GM19023 (cell line): Measurements from ENCODE around the gene TET2.

Source experiments
- ATAC-seq: cut with Tn5 transposase; IDR thresholded peaks from one replicate; pipeline ENCODE4 v1.9.1; 2021; ENCODE audit warnings: mild to moderate bottlenecking, moderate library complexity; ENCODE audit not compliant: unreplicated experiment

The TET2 gene

GRCh38 chr4:105140684-105141490, 5.8 kb upstream of the TET2 start:
- peak; percentile 54 for ATAC-seq

GRCh38 chr4:105145156-105145902, 1.3 kb upstream of the TET2 start:
- no peak for ATAC-seq

DNA sequence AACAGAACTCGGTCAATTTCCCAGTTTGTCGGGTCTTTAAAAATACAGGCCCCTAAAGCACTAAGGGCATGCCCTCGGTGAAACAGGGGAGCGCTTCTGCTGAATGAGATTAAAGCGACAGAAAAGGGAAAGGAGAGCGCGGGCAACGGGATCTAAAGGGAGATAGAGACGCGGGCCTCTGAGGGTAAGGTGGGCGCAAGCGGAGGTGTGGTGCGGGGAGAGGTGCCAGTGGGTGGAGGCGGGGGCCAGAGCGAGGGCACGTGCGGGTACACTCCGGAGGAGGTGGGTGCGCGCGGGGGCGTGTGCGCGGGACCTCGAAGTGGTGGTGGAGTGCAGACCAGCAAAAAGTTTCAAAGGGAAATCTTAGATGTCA, 787 bp upstream of the TET2 start:
- ATAC-seq: peak; percentile 35

DNA sequence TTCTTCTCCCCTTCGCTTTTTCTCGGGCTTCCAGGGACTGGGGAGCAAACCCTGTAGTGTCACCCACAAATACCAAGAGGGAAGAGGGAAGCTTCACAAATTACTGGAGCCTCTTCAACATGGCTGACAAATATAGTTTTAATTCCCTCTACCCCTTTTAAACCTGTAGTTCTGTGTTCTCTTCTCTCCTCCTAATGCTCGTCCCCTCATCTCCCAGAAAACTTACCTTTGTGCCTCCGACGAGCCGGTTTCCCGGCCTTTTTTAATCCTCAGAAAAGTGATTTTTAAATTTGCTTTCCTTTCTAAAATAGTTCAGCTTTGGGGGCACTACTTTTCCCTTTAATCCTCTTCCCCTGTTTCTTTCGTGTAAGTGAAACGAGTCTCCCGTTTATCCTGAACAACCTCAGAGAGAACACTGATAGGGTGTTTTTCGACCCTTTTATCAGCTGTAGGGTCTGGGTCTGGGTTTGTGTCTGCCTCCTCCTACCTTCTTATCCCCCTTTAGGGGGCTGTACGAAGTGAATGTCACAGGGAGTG, 408 bp downstream of the TET2 start:
- ATAC-seq: peak; percentile 4

DNA sequence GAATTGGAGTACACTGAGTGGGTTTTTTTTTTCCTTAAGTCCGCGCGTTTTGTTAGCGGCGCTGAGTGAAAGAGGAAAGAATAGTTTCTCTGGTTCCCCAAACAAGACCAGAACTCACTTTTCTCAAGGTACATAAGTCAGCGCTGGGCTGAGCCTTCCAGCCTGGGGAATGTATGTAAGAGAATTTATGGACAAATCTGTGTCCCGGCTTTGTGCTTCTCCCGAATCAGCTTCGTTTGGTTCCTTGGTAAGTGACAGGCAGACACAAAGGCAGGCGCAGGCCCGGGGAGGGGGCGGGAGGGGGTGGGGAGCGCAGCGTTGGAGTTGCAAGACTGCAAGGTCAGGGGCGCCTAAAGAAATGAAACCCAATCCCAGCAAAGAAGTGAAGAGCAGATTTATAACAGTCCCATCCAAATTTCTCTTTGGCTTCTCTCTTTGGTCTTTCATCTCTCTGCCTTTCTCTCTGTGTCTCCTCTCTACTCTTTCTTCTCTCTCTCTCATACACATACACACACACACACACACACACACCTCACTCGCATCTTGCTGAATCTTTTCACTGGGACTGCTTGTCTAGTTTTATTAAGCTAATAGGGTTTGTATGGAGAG, 981 bp downstream of the TET2 start:
- no peak for ATAC-seq

DNA sequence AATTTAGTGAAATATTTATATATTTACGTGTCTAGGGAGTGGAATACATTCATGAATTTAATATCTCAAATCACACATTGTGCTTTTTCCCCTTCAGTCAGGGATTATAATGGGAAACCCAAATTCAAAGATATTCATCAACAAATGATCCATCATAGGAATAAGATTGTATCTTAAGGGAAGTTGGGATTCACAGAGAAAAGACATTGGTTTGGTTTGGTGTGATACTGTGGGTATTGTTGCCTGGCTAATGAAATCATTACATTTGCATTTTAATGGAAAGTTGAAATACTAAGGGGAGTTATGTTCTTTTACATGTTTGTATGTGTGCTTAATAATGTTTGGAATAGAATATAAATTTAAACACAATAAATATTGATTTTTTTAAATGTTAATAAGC, 1.7 kb downstream of the TET2 start:
- ATAC-seq: no peak

GRCh38 chr4:105148776-105149175, 2.1 kb downstream of the TET2 start:
- no peak for ATAC-seq

DNA sequence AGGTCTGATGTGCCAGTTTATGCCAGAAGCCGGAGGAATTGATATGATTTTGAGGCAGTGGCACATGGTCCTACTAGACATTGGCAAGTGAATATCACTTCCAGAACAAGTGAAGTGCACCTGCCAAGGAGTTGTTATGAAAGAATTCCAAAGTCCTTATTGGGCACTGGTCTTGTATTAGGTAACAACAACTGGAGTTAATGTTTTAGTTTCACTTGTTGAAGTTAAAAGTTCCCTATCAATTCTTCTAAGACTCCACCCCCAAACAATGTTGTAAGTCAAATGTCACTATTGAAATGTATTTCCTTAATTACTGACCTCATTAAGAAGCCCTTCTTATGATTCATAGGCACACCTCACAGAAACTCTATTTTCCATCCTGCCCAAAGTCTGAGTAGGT, 3.1 kb downstream of the TET2 start:
- no peak for ATAC-seq

DNA sequence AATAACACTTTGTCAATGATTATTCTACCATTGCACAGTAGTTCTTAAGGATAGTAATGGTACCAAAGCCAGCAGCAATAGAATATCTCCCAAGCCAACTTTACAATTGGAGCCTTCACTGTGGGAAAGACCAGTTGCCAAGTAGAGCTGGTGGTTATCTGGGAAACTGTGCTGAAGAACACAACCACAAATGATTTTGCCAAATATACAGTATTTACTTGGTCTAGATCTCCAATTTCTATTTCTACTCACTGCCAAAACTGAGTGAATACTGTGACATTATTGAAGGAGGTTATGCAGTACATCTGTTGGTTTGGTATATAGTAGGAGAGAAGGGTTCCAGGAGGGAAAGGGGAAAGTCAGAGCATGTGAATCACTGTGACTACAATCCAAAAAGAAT, 3.8 kb downstream of the TET2 start:
- no peak for ATAC-seq

DNA sequence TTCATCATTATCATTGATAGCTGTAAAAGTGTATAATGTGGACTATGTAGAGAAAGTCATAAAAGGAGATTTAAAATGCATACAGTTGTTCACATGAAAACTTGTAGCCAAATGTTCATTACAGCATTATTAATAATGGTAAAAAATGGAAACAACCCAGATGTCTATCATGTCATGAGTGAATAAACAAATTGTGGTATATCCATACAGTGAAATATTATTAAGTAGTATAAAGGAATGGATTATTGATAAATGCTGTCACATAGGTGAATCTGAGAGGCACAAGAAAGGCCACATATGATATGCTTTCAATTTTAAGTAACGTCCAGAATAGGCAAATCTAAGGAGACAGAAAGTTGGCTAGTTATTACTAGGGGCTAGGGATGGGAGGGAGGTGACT, 7.1 kb downstream of the TET2 start:
- ATAC-seq: no peak

- no peak for ATAC-seq
Observed at GRCh38 chr4:105154576-105154975, 7.9 kb downstream of the TET2 start.

- ATAC-seq: no peak
Observed at GRCh38 chr4:105155426-105155825, 8.8 kb downstream of the TET2 start.

- no peak for ATAC-seq
Observed at GRCh38 chr4:105158837-105159236, 12.2 kb downstream of the TET2 start.

DNA sequence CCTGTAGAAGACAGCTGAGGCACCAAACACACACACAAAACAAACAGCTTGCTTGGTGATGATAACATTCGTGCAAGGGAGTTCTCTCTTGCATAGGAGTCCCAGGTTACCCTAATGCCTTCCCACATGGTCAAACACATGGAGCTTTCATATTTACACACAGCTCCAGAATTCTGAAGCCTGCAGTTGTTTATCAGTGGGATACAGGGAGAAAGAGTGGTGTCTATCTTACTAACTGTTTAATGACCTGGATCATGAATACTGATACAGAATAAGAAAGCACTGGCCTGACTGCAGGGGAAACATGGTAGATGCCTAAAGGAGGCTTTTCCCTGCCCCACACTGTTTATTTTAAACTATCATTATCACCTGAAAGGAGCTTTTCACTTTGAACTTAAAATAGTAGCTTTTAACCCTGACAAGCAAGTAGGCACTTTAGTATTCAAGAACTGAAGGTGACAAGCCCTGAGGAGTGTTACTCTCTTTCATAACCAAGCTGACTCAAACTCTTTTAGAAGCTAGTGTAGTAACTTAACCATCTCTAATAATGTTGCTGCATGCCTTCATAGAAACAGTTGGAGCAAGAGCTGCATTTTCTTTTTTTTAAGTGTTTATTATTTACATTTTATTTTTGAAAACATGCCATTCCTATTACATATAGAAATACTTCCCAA, 15.6 kb downstream of the TET2 start:
- ATAC-seq: no peak

DNA sequence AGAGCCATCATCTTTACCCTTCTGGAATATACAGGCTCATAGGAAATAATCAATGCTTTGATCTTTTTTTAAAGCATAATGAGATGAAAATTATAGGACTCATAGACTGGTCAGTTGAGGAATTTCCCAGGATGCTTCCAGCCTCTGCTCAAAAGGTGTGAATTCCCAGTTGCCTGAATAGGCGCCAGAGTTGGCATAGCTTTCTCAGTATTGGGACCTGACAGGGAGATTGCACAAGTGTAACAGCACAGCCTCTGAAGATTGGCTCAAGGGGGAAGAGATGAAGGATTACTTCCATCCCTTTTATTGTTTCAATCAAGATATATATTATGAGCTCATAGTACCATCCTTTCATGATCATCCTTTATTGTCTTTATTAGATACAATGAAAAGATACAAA, 17.9 kb downstream of the TET2 start:
- ATAC-seq: no peak

- ATAC-seq: no peak
Observed at GRCh38 chr4:105166066-105166465, 19.4 kb downstream of the TET2 start.

DNA sequence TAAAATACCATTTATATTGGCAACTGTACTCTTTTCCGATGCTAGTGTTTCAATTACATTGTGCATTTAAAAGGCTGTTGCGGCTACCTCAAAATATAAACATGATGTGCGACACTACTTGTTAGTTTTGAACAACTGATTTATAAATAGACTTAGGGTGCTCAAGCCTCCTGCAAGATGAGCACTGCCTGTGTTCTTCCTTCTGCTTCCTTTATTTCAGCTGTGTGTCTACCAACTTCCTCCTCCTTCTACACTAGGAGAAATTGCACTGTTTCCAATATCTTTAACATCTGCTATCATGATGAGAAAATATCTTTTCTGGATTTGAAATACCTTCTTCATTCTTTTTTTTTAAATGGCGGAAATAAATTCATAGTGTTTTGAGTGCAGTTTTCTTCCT, 24.0 kb downstream of the TET2 start:
- no peak for ATAC-seq

DNA sequence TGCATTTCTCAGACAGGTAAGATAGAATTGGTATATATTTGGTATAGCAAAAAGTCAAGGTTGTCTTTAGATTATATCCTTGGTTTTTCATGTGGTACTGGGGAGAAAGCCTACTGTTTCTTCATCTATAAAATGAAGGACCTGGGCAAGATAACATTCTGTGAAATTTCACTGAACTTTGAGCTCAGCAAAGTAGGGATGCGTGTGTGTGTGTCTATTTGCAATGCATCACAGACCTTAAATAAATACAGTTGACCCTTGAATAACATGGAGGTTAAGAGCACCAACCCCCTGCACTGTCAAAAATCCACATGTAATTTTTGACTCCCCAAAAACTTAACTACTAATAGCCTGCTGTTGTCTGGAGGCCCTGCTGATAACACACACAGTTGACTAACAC, 25.2 kb downstream of the TET2 start:
- no peak for ATAC-seq

- no peak for ATAC-seq
Observed at GRCh38 chr4:105174098-105174497, 27.4 kb downstream of the TET2 start.

- no peak for ATAC-seq
Observed at GRCh38 chr4:105179539-105180401, 33.1 kb downstream of the TET2 start.
